Measurements from ENCODE around the gene MARS1. TPM values are rescaled to one million over a fixed set of nuclear protein-coding genes. Genes with fewer than 3 reads are reported as not detected.
A peak's percentile ranks its signal among the peaks of the same experiment; 100 is the strongest.
"Not testable (repeated sequence)": the region's sequence is repeated elsewhere in the genome, so short reads cannot be mapped to it uniquely, and the experiment has no call there.

The MARS1 gene
- total RNA-seq = 131 TPM
- long read RNA-seq, transcript MARS-201 (21 exons, 2,905 nt) = major isoform, 115 of 165 reads
- long read RNA-seq, partial matches to known transcripts = 26 of 165 reads
- long read RNA-seq, other reads (novel, unspliced or antisense) = 23 of 165 reads

- H3K4me3 ChIP-seq = peak within 1 kb of the TSS; percentile 94
- DNase-seq (peak; percentile 97), ATAC-seq (peak; percentile 98 to 99)
- peaks cover 38% of the 10 kb centered on the region for H3K36me3 ChIP-seq
- peaks cover 15% of the 10 kb centered on the region for H3K4me1 ChIP-seq
- no peaks in the 10 kb centered on the region for H3K9me3 ChIP-seq
- H3K27ac ChIP-seq = peak within 1 kb of the TSS; percentile 78
- TF ChIP-seq CTCF (IDR thresholded peaks at IDR 0.05) = no peak
- intact Hi-C loops (cut with DNase I) = no loop called here
- H3K27me3 ChIP-seq (ENCODE audit: low read depth) = no peaks in the 10 kb centered on the region
These were observed at the start of gene MARS1 for GRCh38 chr12:57487597-57488401. Gene MARS1 (plus strand): TSS chr12:57488068. CDS start chr12:57488091, 23 bp downstream.

- Histone ChIP-seq H3K4me1 (no peaks in the 10 kb centered on the region), H3K4me3 (no peak overlapping the region), H3K36me3 (no peaks in the 10 kb centered on the region), H3K27me3 (ENCODE audit: low read depth) (no peaks in the 10 kb centered on the region), H3K9me3 (no peaks in the 10 kb centered on the region), H3K27ac (no peak overlapping the region)
- no peak for TF ChIP-seq CTCF (IDR thresholded peaks at IDR 0.05)
- DNase-seq (no peak), ATAC-seq (no peak)
- intact Hi-C loops (cut with DNase I) = no loop called here
These were observed 49.5 kb upstream of the MARS1 start for GRCh38 chr12:57438400-57438799.

GRCh38 chr12:57439762-57440266 lies 48.1 kb upstream of the MARS1 start:
- DNase-seq = no peak
- H3K36me3 ChIP-seq = no peaks in the 10 kb centered on the region
- TF ChIP-seq CTCF (IDR thresholded peaks at IDR 0.05) = no peak
- H3K27me3 ChIP-seq (ENCODE audit: low read depth) = no peaks in the 10 kb centered on the region
- H3K4me3 ChIP-seq = no peak overlapping the region
- ATAC-seq = no peak
- H3K27ac ChIP-seq = no peak overlapping the region
- intact Hi-C loops (cut with DNase I) = no loop called here
- H3K4me1 ChIP-seq = no peaks in the 10 kb centered on the region
- H3K9me3 ChIP-seq = no peaks in the 10 kb centered on the region

- H3K27ac ChIP-seq = not testable (repeated sequence)
These were observed 46.5 kb upstream of the MARS1 start for GRCh38 chr12:57441393-57441792.

GRCh38 chr12:57441846-57442427 lies 45.9 kb upstream of the MARS1 start:
- Histone ChIP-seq H3K9me3 (no peaks in the 10 kb centered on the region), H3K4me3 (no peak overlapping the region), H3K27ac (no peak overlapping the region), H3K4me1 (no peaks in the 10 kb centered on the region), H3K36me3 (no peaks in the 10 kb centered on the region), H3K27me3 (ENCODE audit: low read depth) (no peaks in the 10 kb centered on the region)
- TF ChIP-seq CTCF (IDR thresholded peaks at IDR 0.05) = no peak
- ATAC-seq (no peak), DNase-seq (no peak)
- intact Hi-C loops (cut with DNase I) = no loop called here

More at GRCh38 chr12:57441393-57441792, 46.5 kb upstream of the MARS1 start:
- H3K9me3 ChIP-seq; H3K36me3 ChIP-seq; ATAC-seq; H3K4me1 ChIP-seq; intact Hi-C loops (cut with DNase I); H3K27me3 ChIP-seq (ENCODE audit: low read depth); DNase-seq; H3K4me3 ChIP-seq: not testable (repeated sequence)

- DNase-seq; ATAC-seq; H3K36me3 ChIP-seq; H3K4me3 ChIP-seq; intact Hi-C loops (cut with DNase I); H3K4me1 ChIP-seq; H3K27me3 ChIP-seq (ENCODE audit: low read depth); H3K9me3 ChIP-seq; H3K27ac ChIP-seq: not testable (repeated sequence)
These were observed 43.5 kb upstream of the MARS1 start for GRCh38 chr12:57444337-57444736.

Data from lower lobe of right lung (tissue), 2 donors.